H1 (cell line): Measurements from ENCODE around the gene CAMSAP1. TPM values are rescaled to one million over a fixed set of nuclear protein-coding genes. Genes with fewer than 3 reads are reported as not detected.

Source experiments
- ASH2L ChIP-seq: fragments of 200-600, 300-600 bp; sonication (generic); IDR thresholded peaks from one replicate; pipeline ENCODE4 v1.7.1; 2017; ENCODE audit warnings: low read length
- CEBPB ChIP-seq: IDR thresholded peaks from 2 replicates; pipeline ENCODE4 v1.6.1; 2012; ENCODE audit warnings: low read depth, low read length
- EZH2 ChIP-seq: fragments of 200-600 bp; sonication (generic); IDR thresholded peaks from 2 replicates; pipeline ENCODE4 v1.7.1; 2012; ENCODE audit warnings: low read depth, mild to moderate bottlenecking, moderate library complexity, low read length, inconsistent platforms; ENCODE audit not compliant: severe bottlenecking
- KDM4A ChIP-seq: IDR thresholded peaks from one replicate; pipeline ENCODE4 v1.7.1; 2012; ENCODE audit warnings: low read depth, mild to moderate bottlenecking, moderate library complexity, low read length, inconsistent platforms; ENCODE audit not compliant: severe bottlenecking
- SP1 ChIP-seq: IDR thresholded peaks from 2 replicates; pipeline ENCODE4 v1.6.1; 2011; ENCODE audit warnings: low read depth, low read length
- TCF12 ChIP-seq: IDR thresholded peaks from 2 replicates; pipeline ENCODE4 v1.6.1; 2011; ENCODE audit warnings: low read depth, mild to moderate bottlenecking, low read length
- polyA plus RNA-seq, 7 experiments: library from polyadenylated mRNA; depleted of rRNA in 3 of 7; stranded (reverse) in 5 of 7; unstranded in 2 of 7; fragments of >200 nt in 5 of 7; fragments of 200-250 nt in 2 of 7; gene quantifications; 1 replicate in 5 of 7; 2 replicates in 1 of 7; 4 replicates in 1 of 7; pipeline versions ENCODE4 v1.2.1 to v1.2.3, GENCODE V29; 2011 to 2013; ENCODE audit warnings: missing spikeins in 2 of 7, mixed read lengths in 2 of 7
- total RNA-seq: library from RNA; stranded (reverse); fragmentation: NEBNext Ultra II Directional; extraction: Animal tissue kit (Norgen Biotek cat#: 25700); gene quantifications from 2 replicates; pipeline ENCODE4 v1.2.1, GENCODE V29; 2021
- TF ChIP-seq, protein P1 (sequence below): IDR thresholded peaks from 2 replicates; pipeline ENCODE4 v1.6.1; 2012; ENCODE audit warnings: low read length, inconsistent platforms

The CAMSAP1 gene
- total and polyA plus RNA-seq, 2 of the 8 experiments (the other 6 are each of a cell fraction or from before 2014, with no cell fraction given): 13.4 to 44.0 TPM

DNA sequence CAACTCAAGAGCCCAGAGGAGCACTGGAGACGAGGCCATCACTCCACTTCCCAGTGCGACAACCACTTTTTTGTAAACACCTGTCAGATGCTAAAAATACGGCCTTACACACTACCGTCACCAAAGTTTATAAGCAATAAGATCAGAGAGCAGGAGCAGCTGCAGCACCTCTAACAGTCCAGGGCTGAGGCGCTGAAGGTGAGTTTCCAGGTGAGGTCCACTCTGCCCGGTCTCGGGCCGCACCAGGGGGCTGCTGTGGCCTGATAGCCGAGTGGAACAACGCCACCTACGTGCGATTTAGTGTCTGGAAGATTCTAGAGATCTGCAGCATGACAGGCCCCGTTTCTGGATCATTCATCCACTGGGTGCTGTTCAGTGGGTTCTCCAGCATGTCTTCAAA lies 25.8 kb upstream of the CAMSAP1 start (continued):
- no peak for TF ChIP-seq EZH2
- TF ChIP-seq, protein P1, sequence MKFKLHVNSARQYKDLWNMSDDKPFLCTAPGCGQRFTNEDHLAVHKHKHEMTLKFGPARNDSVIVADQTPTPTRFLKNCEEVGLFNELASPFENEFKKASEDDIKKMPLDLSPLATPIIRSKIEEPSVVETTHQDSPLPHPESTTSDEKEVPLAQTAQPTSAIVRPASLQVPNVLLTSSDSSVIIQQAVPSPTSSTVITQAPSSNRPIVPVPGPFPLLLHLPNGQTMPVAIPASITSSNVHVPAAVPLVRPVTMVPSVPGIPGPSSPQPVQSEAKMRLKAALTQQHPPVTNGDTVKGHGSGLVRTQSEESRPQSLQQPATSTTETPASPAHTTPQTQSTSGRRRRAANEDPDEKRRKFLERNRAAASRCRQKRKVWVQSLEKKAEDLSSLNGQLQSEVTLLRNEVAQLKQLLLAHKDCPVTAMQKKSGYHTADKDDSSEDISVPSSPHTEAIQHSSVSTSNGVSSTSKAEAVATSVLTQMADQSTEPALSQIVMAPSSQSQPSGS: no peak
- no peak for TF ChIP-seq TCF12
- TF ChIP-seq CEBPB: no peak
- no peak for TF ChIP-seq KDM4A
- TF ChIP-seq ASH2L: no peak
- TF ChIP-seq SP1: no peak
- TF ChIP-seq, all 59 proteins: peak for 0
